Stimulated activated CD8-positive, alpha-beta memory T cell treated with anti-CD3 and anti-CD28 coated beads, Interleukin-4, amount 100 ng/mL, for 48 hours (primary cell): Measurements from ENCODE around the gene TUT4.

Source experiments
- DNase-seq: peaks from one replicate; pipeline ENCODE4 v3.0.0-alpha.2; 2020

TUT4 gene

DNA sequence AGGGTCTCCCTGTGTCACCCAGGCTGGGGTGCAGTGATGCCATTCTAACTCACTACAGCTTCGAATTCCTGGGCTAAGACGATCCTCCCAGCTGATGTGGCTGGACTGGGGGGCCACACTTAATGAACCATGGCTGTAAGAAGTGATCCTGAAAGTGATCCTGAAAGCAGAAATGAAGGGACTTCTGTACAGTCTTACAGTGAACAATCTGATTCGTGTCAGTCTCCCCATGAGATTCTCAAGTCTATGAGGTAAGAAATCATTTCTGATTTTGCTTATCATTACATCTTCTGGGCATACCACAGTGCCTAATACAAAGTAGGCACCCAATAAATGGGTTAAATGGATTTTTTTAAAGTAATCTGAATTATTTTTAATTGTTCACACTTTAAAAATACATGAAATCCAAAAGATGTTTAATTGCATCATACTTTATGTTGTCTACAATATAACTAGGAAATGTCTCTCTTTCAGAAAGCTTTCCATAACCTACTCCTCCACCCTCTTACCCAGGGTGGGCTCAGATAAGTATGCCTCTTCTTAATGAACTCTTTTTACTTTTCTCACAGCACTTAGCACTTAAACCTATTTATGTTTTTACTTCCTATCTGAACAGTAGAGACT lies 21.5 kb downstream of the TUT4 start:
- DNase-seq = no peak

GRCh38 chr1:52530563-52531144 lies 22.2 kb downstream of the TUT4 start:
- DNase-seq = no peak

- no peak for DNase-seq
Observed at GRCh38 chr1:52523376-52523775, 29.5 kb downstream of the TUT4 start.

GRCh38 chr1:52520148-52520547 lies 32.7 kb downstream of the TUT4 start:
- no peak for DNase-seq

DNA sequence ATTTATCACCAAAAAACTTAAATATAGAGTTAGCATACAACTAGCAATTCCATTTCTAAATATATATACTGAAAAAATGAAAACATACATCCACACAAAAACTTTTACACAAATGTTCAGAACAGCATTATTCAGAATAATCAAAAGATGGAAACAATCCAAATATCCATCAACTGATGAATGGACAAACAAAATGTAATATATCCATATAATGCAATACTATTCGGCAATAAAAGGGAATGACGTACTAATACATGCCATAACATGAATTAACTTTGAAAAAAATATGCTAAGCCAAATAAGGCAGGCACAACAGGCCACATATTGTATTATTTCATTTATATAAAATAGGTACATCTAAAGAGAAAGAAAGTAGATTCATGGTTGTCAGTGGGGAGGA lies 33.9 kb downstream of the TUT4 start:
- no peak for DNase-seq

- no peak for DNase-seq
Observed at GRCh38 chr1:52511851-52512615, 40.9 kb downstream of the TUT4 start.

GRCh38 chr1:52511439-52511838 lies 41.5 kb downstream of the TUT4 start:
- DNase-seq = no peak

DNA sequence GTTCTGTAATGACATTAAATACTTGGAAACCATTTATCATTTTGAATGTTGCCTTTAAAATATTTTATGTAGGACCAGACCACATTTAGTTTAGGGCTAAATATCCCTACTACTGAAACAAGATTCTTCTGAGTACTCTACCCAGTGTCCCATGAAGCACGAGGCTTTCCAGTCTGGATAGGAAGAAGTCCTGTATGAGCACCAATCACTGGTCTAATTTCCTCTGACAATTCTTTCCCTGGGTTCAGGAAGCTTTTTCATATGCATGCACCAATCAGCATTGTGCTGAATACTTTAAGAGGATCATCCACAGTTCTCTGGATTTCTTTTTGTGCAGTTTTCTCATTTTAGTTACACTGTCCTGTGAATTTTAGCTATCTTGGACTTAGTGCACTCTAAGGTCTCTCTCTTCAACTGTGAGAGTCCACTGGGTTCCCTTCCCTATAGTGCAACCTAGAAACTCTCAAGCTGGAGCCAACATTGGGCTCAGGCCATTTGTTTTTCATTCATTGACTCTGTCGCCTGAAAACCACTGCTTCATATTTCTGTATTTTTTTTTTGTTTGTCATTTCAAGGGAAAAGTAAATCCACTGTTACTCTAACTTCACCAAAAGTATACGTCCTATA lies 45.9 kb downstream of the TUT4 start:
- DNase-seq = no peak

GRCh38 chr1:52506349-52506748 lies 46.5 kb downstream of the TUT4 start:
- no peak for DNase-seq

DNA sequence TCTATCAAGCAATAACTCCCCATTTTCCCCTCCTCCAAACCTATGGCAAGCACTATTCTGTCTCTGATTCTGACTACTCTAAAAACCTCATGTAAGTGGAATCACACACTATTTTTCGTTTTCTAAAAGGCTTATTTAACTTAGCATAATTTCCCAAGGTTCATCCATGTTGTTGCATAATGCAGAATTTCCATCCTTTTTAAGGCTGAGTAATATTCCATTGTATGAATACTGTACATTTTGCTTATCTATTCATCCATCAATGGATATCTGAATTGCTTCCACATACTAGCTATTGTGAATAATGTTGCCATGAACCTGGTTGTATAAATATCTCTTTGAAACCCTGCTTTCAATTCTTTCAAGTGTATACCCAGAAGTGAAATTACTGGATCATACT lies 48.2 kb downstream of the TUT4 start:
- no peak for DNase-seq

- DNase-seq = no peak
Observed at GRCh38 chr1:52503706-52504105, 49.2 kb downstream of the TUT4 start.

GRCh38 chr1:52502789-52503188 lies 50.1 kb downstream of the TUT4 start:
- no peak for DNase-seq

DNA sequence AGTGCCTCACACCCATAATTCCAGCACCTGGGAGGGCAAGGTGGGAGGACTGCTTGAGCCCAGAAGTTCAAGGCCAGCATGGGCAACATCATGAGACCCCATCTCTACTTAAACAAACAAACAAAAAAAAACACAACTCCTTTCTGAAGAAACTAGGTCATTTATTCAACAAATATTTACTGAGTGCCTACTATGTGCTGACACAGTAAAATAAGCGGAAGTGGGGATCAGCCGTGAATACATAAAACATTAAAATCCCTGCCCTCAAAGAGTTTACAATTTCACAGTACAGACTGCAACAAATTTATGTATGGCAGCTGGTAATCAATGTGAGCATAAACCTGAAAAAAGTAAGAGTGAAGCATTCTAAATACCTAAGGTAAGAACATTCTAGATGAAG lies 65.3 kb downstream of the TUT4 start:
- DNase-seq = no peak

GRCh38 chr1:52482326-52483004 lies 70.4 kb downstream of the TUT4 start:
- DNase-seq = no peak

DNA sequence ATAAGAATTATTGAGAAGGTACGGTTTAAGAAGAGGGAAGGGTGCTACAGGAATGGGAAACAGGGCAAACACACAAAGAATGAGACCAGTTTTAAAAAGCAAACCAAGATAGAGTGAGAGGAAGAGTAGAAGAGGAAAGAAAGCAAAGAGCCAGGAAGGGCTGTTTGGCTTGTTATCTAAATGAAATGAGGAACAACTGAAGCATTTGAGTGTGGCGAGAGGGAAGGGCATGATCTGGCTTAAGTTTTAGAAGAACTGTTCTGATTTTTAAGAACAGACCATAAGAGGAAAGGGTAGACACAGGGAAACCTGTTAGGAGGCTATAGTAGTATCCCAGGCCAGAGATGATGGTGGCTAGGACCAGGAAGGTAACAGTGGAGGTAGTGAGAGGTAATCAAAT lies 73.8 kb downstream of the TUT4 start:
- DNase-seq = no peak

GRCh38 chr1:52477876-52478275 lies 75.0 kb downstream of the TUT4 start:
- DNase-seq = no peak

DNA sequence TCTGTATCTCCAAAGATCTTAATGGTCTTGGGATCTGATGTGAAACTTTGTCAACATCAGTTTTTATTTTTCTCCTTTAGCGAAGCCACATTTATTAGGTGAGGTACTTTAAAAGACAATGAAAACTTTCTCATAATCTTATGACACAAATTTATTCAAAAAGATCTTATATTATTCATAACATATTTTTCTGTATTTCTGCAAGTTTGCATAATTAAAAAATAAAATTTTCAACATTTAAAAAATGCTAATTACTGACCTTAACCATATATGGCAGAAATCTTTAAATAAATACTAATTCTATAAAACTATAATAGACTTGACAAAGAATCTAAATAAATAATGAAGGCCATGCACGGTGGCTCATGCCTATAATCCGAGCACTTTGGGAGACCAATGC lies 75.9 kb downstream of the TUT4 start:
- DNase-seq = no peak

- DNase-seq = no peak
Observed at GRCh38 chr1:52474807-52475206, 78.1 kb downstream of the TUT4 start.

GRCh38 chr1:52473039-52473438 lies 79.9 kb downstream of the TUT4 start:
- DNase-seq = no peak

GRCh38 chr1:52472384-52472783 lies 80.5 kb downstream of the TUT4 start:
- no peak for DNase-seq

GRCh38 chr1:52469108-52469507 lies 83.8 kb downstream of the TUT4 start:
- DNase-seq = no peak

DNA sequence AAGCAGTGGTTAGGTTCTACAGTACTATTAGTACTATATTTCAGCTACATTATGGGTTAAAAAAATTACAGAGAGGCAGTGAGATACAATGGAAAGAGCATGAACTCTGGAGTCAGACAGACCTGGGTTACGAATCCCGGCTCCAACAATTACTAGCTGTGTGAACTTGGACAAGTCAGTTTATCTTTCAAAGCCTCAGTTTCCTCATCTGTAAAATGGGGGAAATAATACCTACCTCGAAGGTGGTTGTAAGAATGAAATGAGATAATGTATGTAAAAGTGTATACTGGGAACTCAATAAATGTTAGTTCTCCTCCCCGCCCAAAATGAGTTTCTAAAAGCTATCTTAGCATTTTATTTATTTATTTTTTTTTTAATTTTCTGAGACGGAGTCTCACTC lies 89.0 kb downstream of the TUT4 start:
- no peak for DNase-seq

- no peak for DNase-seq
Observed at GRCh38 chr1:52461821-52462220, 91.1 kb downstream of the TUT4 start.
